Gastrocnemius medialis (tissue), 4 donors: ENCODE data around the gene MUC2. TPM values are rescaled to one million over a fixed set of nuclear protein-coding genes. Genes with fewer than 3 reads are reported as not detected.

ENCODE experiments used
- ATAC-seq, 2 donors: fragments of 150-250 bp; one replicate each; pipeline ENCODE4 v1.9.1; 2016
- DNase-seq, 2 donors: peaks; one replicate each; pipeline ENCODE4 v3.0.0-alpha.2; 2019
- H3K27ac ChIP-seq, 4 donors: fragments of 200-600 bp; sonication (generic); 1 replicate in 1 of 4; 2 replicates in 3 of 4; pipeline ENCODE4 v1.5.1; 2016 to 2018; ENCODE audit warnings: mild to moderate bottlenecking in 2 of 4, moderate library complexity in 1 of 4
- H3K27me3 ChIP-seq, 3 donors: fragments of 200-600 bp; sonication (generic) in 2 of 3; 1 replicate in 1 of 3; 2 replicates in 2 of 3; pipeline versions ENCODE4 v1.5.1 to v1.6.0; 2016 to 2019; ENCODE audit warnings: mild to moderate bottlenecking in 1 of 3, moderate library complexity in 1 of 3
- H3K36me3 ChIP-seq, 2 donors: fragments of 200-600 bp; sonication (generic) in 1 of 2; one replicate each; pipeline ENCODE4 v1.5.1; 2017 to 2018
- H3K4me1 ChIP-seq, 2 donors: fragments of 200-600 bp; sonication (generic) in 1 of 2; one replicate each; pipeline ENCODE4 v1.5.1; 2016 to 2017; ENCODE audit warnings: mild to moderate bottlenecking in 2 of 2
- H3K4me3 ChIP-seq, 4 donors: fragments of 200-600 bp; sonication (generic) in 3 of 4; 1 replicate in 1 of 4; 2 replicates in 3 of 4; pipeline ENCODE4 v1.5.1; 2016 to 2019; ENCODE audit warnings: mild to moderate bottlenecking in 2 of 4
- H3K9me3 ChIP-seq, 3 donors: fragments of 200-600 bp; sonication (generic) in 2 of 3; 1 replicate in 1 of 3; 2 replicates in 2 of 3; pipeline ENCODE4 v1.5.1; 2016 to 2019
- CTCF ChIP-seq, 5 experiments: fragments of 450-650 bp in 3 of 5; fragments of 200-600 bp in 2 of 5; sonication (generic) in 2 of 5; IDR thresholded peaks in 4 of 5; conservative IDR thresholded peaks in 1 of 5; 1 replicate in 4 of 5; 2 replicates in 1 of 5; pipeline ENCODE4 v1.5.1; 2016 to 2019; ENCODE audit warnings: antibody characterized with exemption in 5 of 5, mild to moderate bottlenecking in 3 of 5, moderate library complexity in 3 of 5
- POLR2A ChIP-seq, 2 donors: fragments of 450-650 bp; IDR thresholded peaks; one replicate each; pipeline ENCODE4 v1.6.1; 2017; ENCODE audit warnings: antibody characterized with exemption in 2 of 2, mild to moderate bottlenecking in 2 of 2, moderate library complexity in 2 of 2
- in situ Hi-C, 4 donors: fragments of 200-750 bp; cut with MboI; loops; one replicate each; pipeline versions ENCODE4 v1.15.0 to v1.8.0; 2017; ENCODE audit warnings: low sequenced_read_pairs in 4 of 4
- intact Hi-C: fragments of 100-400 bp; cut with DNase I; formaldehyde crosslinking; loops from one replicate; pipeline ENCODE4 v1.15.1; 2023; ENCODE audit warnings: low total_unique reads
- total RNA-seq, 4 donors: library from RNA; depleted of rRNA; stranded (reverse); fragments of >200 nt; gene quantifications; one replicate each; pipeline versions ENCODE4 v1.1.0 to v1.2.3, GENCODE V29; 2016

MUC2 gene
- total RNA-seq, 4 donors from 2014 or later: 0.90 TPM; not detected in 3

- H3K4me1 ChIP-seq: peaks cover 6 to 8% of the 10 kb centered on the region in 2 donors
- in situ Hi-C loops (no loop called here), intact Hi-C loops (no loop called here)
- no peaks in the 10 kb centered on the region for H3K27me3 ChIP-seq
- H3K36me3 ChIP-seq: no peaks in the 10 kb centered on the region
- ATAC-seq (no peak), DNase-seq (no peak)
- H3K9me3 ChIP-seq: no peaks in the 10 kb centered on the region
- TF ChIP-seq POLR2A (IDR thresholded peaks at IDR 0.05): no peak
- TF ChIP-seq CTCF (IDR thresholded peaks at IDR 0.05 in 4 of 5, conservative IDR thresholded peaks at IDR 0.05 in 1 of 5): no peak
- H3K4me3 ChIP-seq: no peak overlapping the region
- no peak overlapping the region for H3K27ac ChIP-seq
Observed at GRCh38 chr11:1072821-1073231, 1.8 kb upstream of the MUC2 start.

- peak in 1 of 2 donors; percentile 51 for ATAC-seq
Observed at GRCh38 chr11:1073261-1073724, 1.4 kb upstream of the MUC2 start.

GRCh38 chr11:1073851-1074243, 827 bp upstream of the MUC2 start:
- no peak for TF ChIP-seq CTCF (IDR thresholded peaks at IDR 0.05 in 4 of 5, conservative IDR thresholded peaks at IDR 0.05 in 1 of 5)
- TF ChIP-seq POLR2A (IDR thresholded peaks at IDR 0.05): no peak
- in situ Hi-C loops (no loop called here), intact Hi-C loops (no loop called here)
- H3K36me3 ChIP-seq: no peaks in the 10 kb centered on the region
- peaks cover 6 to 8% of the 10 kb centered on the region in 2 donors for H3K4me1 ChIP-seq
- ATAC-seq (no peak), DNase-seq (no peak)
- no peak overlapping the region for H3K4me3 ChIP-seq
- H3K27ac ChIP-seq: no peak overlapping the region
- H3K9me3 ChIP-seq: no peaks in the 10 kb centered on the region
- H3K27me3 ChIP-seq: no peaks in the 10 kb centered on the region

More at GRCh38 chr11:1073261-1073724, 1.4 kb upstream of the MUC2 start:
- H3K4me1 ChIP-seq: peaks cover 6 to 8% of the 10 kb centered on the region in 2 donors
- in situ Hi-C loops: no loop called here
- TF ChIP-seq CTCF (IDR thresholded peaks at IDR 0.05 in 4 of 5, conservative IDR thresholded peaks at IDR 0.05 in 1 of 5) (no peak), POLR2A (IDR thresholded peaks at IDR 0.05) (no peak)
- no peak overlapping the region for H3K4me3 ChIP-seq
- H3K36me3 ChIP-seq: no peaks in the 10 kb centered on the region
- H3K27me3 ChIP-seq: no peaks in the 10 kb centered on the region
- intact Hi-C loops: no loop called here
- DNase-seq: peak in 1 of 2 donors; percentile 36
- no peak overlapping the region for H3K27ac ChIP-seq
- no peaks in the 10 kb centered on the region for H3K9me3 ChIP-seq

GRCh38 chr11:1075341-1075911, 752 bp downstream of the MUC2 start:
- no peaks in the 10 kb centered on the region for H3K27me3 ChIP-seq
- H3K36me3 ChIP-seq: no peaks in the 10 kb centered on the region
- H3K4me1 ChIP-seq: peaks cover 6 to 8% of the 10 kb centered on the region in 2 donors
- intact Hi-C loops: no loop called here
- no peak overlapping the region for H3K27ac ChIP-seq
- TF ChIP-seq CTCF (IDR thresholded peaks at IDR 0.05 in 4 of 5, conservative IDR thresholded peaks at IDR 0.05 in 1 of 5) (no peak), POLR2A (IDR thresholded peaks at IDR 0.05) (no peak)
- ATAC-seq (no peak), DNase-seq (no peak)
- H3K4me3 ChIP-seq: no peak overlapping the region
- H3K9me3 ChIP-seq: no peaks in the 10 kb centered on the region
- in situ Hi-C loops: no loop called here
